ENCODE measurements around the gene LDB2.

- TF ChIP-seq ZNF274 (IDR thresholded peaks at IDR 0.05; ENCODE audit: low read depth, low read length): no peak
- no peak for TF ChIP-seq YY1 (IDR thresholded peaks at IDR 0.05; ENCODE audit: insufficient read depth, insufficient read length)
Observed at GRCh38 chr4:16608611-16609125, 289.8 kb downstream of the LDB2 start.

Measured in NT2/D1 (cell line).